ENCODE measurements around the gene LYPD6.

GRCh38 chr2:149312039-149312438 is 18.3 kb upstream of the LYPD6 start:
- TF ChIP-seq CTCF (IDR thresholded peaks at IDR 0.05; ENCODE audit: low read length) = no peak
- TF ChIP-seq EZH2 (optimal IDR thresholded peaks at IDR 0.05; ENCODE audit: low read depth, low read length) = no peak
- TF ChIP-seq EZH2phosphoT487 (IDR thresholded peaks at IDR 0.05; ENCODE audit: low read length) = no peak

All from MM.1S (cell line).